K562 (cell line): Measurements from ENCODE around the gene AIG1. TPM values are rescaled to one million over a fixed set of nuclear protein-coding genes. Genes with fewer than 3 reads are reported as not detected.

Experiments used
- ATAC-seq: fragments of 200-7000 bp; cut with Tn5 transposase; 3 replicates; pipeline ENCODE4 v1.9.1; 2020; ENCODE audit warnings: moderate library complexity
- BruUV-seq: library from RNA; stranded (reverse); fragments of 400-500 nt; replicated peaks from 2 replicates; lab custom pipeline; 2021; lab: Mats Ljungman, UMichigan
- CTCF ChIA-PET: fragments of 300-600 bp; formaldehyde crosslinking; extraction: SDS; loops from one replicate; lab custom pipeline; 2021; ENCODE audit warnings: low intra/inter-chr PET ratio; lab: Yijun Ruan, JAX
- POLR2A ChIA-PET: fragments of 300-600, 350-650 bp; sonication (Branson Sonifier 250); formaldehyde crosslinking; extraction: SDS; loops from one replicate; lab custom pipeline; 2021; ENCODE audit warnings: antibody characterized with exemption, inconsistent platforms; lab: Yijun Ruan, JAX
- DNase-seq, 4 experiments: peaks; one replicate each; pipeline versions ENCODE4 v3.0.0 to v3.0.0-alpha.2; 2011 to 2018; ENCODE audit warnings: low spot score in 3 of 4, mixed read lengths in 3 of 4; ENCODE audit errors: extremely low read depth in 1 of 4
- FAIRE-seq: peaks from 2 replicates; lab custom pipeline; 2011; peaks lifted over from hg19 to GRCh38; lab: Jason Lieb, UNC
- H2AFZ ChIP-seq: 2 replicates; pipeline ENCODE4 v1.6.0; 2011; ENCODE audit warnings: low read depth, low read length, control low read depth, inconsistent platforms
- H3K27ac ChIP-seq: fragments of 200-600 bp; 3 replicates; pipeline ENCODE4 v1.8.0; 2011; ENCODE audit warnings: low read depth, mild to moderate bottlenecking, control low read depth, inconsistent platforms, low read length, moderate library complexity, mixed read lengths; ENCODE audit errors: extremely low read depth
- H3K27me3 ChIP-seq, 2 experiments: fragments of 300-600 bp in 1 of 2; 2 replicates in 1 of 2; 3 replicates in 1 of 2; pipeline versions ENCODE4 v1.6.0 to v1.8.0; 2011; ENCODE audit warnings: inconsistent platforms in 2 of 2, low read length in 2 of 2, mild to moderate bottlenecking in 1 of 2, mixed read lengths in 1 of 2, moderate library complexity in 1 of 2; ENCODE audit not compliant: control insufficient read depth in 2 of 2, insufficient read depth in 2 of 2
- H3K36me3 ChIP-seq: fragments of 300-600 bp; 3 replicates; pipeline ENCODE4 v1.8.0; 2011; ENCODE audit warnings: mild to moderate bottlenecking, low read length, inconsistent platforms; ENCODE audit not compliant: control insufficient read depth, insufficient read depth
- H3K4me1 ChIP-seq, 2 experiments: fragments of 200-600 bp in 1 of 2; replicated peaks in 1 of 2; 2 replicates in 1 of 2; 3 replicates in 1 of 2; pipeline versions ENCODE4 v1.5.1 to v1.8.0; 2011; ENCODE audit warnings: inconsistent platforms in 2 of 2, low read length in 2 of 2, mild to moderate bottlenecking in 1 of 2, mixed read lengths in 1 of 2, moderate library complexity in 1 of 2; ENCODE audit not compliant: control insufficient read depth in 2 of 2, insufficient read depth in 2 of 2
- H3K4me2 ChIP-seq: 2 replicates; pipeline ENCODE4 v1.6.1; 2011; ENCODE audit warnings: low read length, control low read depth, inconsistent platforms, mixed read lengths; ENCODE audit not compliant: insufficient read depth
- H3K4me3 ChIP-seq: fragments of 200-600 bp; sonication (generic), shearing (Covaris generic); 2 replicates; pipeline ENCODE4 v1.5.1; 2016; ENCODE audit warnings: control low read depth, inconsistent platforms
- H3K79me2 ChIP-seq: fragments of 200-600 bp; 3 replicates; pipeline ENCODE4 v1.8.0; 2011; ENCODE audit warnings: low read length, inconsistent platforms; ENCODE audit not compliant: control insufficient read depth, insufficient read depth
- H3K9ac ChIP-seq, 2 experiments: 2 replicates each; pipeline versions ENCODE4 v1.6.0 to v1.6.1; 2011; ENCODE audit warnings: low read depth in 2 of 2, low read length in 2 of 2, control low read depth in 1 of 2, inconsistent platforms in 1 of 2, mild to moderate bottlenecking in 1 of 2, mixed read lengths in 1 of 2; ENCODE audit not compliant: insufficient read depth in 1 of 2
- H3K9me1 ChIP-seq: one replicate; pipeline ENCODE4 v1.6.0; 2011; ENCODE audit warnings: inconsistent platforms, mild to moderate bottlenecking, low read length, moderate library complexity; ENCODE audit not compliant: control insufficient read depth, insufficient read depth
- H3K9me3 ChIP-seq: replicated peaks from 2 replicates; pipeline ENCODE4 v1.5.1; 2011; ENCODE audit warnings: low read depth, low read length, inconsistent platforms; ENCODE audit not compliant: control insufficient read depth, insufficient read depth
- H4K20me1 ChIP-seq: replicated peaks from 2 replicates; pipeline ENCODE4 v1.6.1; 2011; ENCODE audit warnings: low read length, inconsistent platforms, mixed read lengths; ENCODE audit not compliant: control insufficient read depth, insufficient read depth
- CBFB ChIP-seq: sonication (generic); formaldehyde crosslinking; IDR thresholded peaks from 2 replicates; pipeline ENCODE4 v1.4.0; 2020; ENCODE audit warnings: mild to moderate bottlenecking, missing genetic modification reagents
- DPF2 ChIP-seq: fragments of 450-650 bp; IDR thresholded peaks from 2 replicates; pipeline ENCODE4 v1.6.1; 2016
- FOXO4 ChIP-seq: fragments of 450-650 bp; formaldehyde crosslinking; IDR thresholded peaks from 2 replicates; pipeline ENCODE4 v1.4.0; 2020; ENCODE audit warnings: mild to moderate bottlenecking, moderate library complexity
- GABPB1 ChIP-seq: sonication (generic); formaldehyde crosslinking; IDR thresholded peaks from 2 replicates; pipeline ENCODE4 v1.8.0; 2022; ENCODE audit warnings: mild to moderate bottlenecking, missing genetic modification reagents
- IRF2 ChIP-seq: sonication (generic); formaldehyde crosslinking; IDR thresholded peaks from 2 replicates; pipeline ENCODE4 v1.8.1; 2022; ENCODE audit warnings: mild to moderate bottlenecking, missing genetic modification reagents
- MAFF ChIP-seq: IDR thresholded peaks from 2 replicates; pipeline ENCODE4 v1.6.1; 2012; ENCODE audit warnings: low read length, improper control_type of control experiment
- NFE2 ChIP-seq: IDR thresholded peaks from 2 replicates; pipeline ENCODE4 v1.6.1; 2014; ENCODE audit warnings: antibody characterized with exemption, low read depth
- PTRF ChIP-seq: fragments of 450-650 bp; IDR thresholded peaks from 2 replicates; pipeline ENCODE4 v1.6.1; 2016; ENCODE audit warnings: mild to moderate bottlenecking, missing genetic modification characterization, missing compliant biosample characterization
- RBBP5 ChIP-seq: fragments of 200-600 bp; sonication (generic); IDR thresholded peaks from 2 replicates; pipeline ENCODE4 v1.6.1; 2012; ENCODE audit warnings: borderline replicate concordance, mild to moderate bottlenecking, low read length, control low read depth, inconsistent platforms; ENCODE audit not compliant: insufficient read depth, poor library complexity, severe bottlenecking
- RNF2 ChIP-seq: sonication (generic); IDR thresholded peaks from 2 replicates; pipeline ENCODE4 v1.6.1; 2016
- RNF219 ChIP-seq: fragments of 250-450 bp; sonication (Bioruptor Pico); IDR thresholded peaks from 2 replicates; pipeline ENCODE4 v1.5.0; 2022; ENCODE audit warnings: mild to moderate bottlenecking
- SIRT6 ChIP-seq: IDR thresholded peaks from one replicate; pipeline ENCODE4 v1.6.1; 2012; ENCODE audit warnings: low read depth, mild to moderate bottlenecking, control low read depth, inconsistent platforms, low read length, moderate library complexity
- ZNF282 ChIP-seq: sonication (generic); formaldehyde crosslinking; IDR thresholded peaks from 2 replicates; pipeline ENCODE4 v1.8.1; 2023; ENCODE audit warnings: missing genetic modification reagents
- ZNF324 ChIP-seq: fragments of 250-450 bp; sonication (Bioruptor Pico); IDR thresholded peaks from 2 replicates; pipeline ENCODE4 v1.4.0; 2020; ENCODE audit warnings: mild to moderate bottlenecking
- WGBS: fragments of 100-300 bp; shearing (Covaris generic); methylation state at CpG from one replicate; pipeline ENCODE4 v1.1.6; 2016; ENCODE audit warnings: low coverage, mixed read lengths; ENCODE audit not compliant: insufficient coverage; ENCODE audit errors: missing lambda C conversion rate; 5-methylcytosine and 5-hydroxymethylcytosine counted together
- in situ Hi-C: fragments of 300-500 bp; cut with MboI; formaldehyde crosslinking; loops from 4 replicates; pipeline ENCODE4 v1.15.0; 2018; ENCODE audit warnings: inconsistent platforms, mixed read lengths
- intact Hi-C: fragments of 100-400 bp; cut with micrococcal nuclease; formaldehyde crosslinking; loops from 2 replicates; pipeline ENCODE4 v1.14.2; 2022
- polyA plus RNA-seq, 8 experiments: library from polyadenylated mRNA; depleted of rRNA in 4 of 8; stranded (reverse) in 5 of 8; unstranded in 3 of 8; fragments of >200 nt; fragmentation: Nextera tagmentation in 2 of 8; fragmentation: Illumina TruSeq in 1 of 8; extraction: Ambion mirVana in 2 of 8; extraction: Trizol in 1 of 8; gene quantifications; 2 replicates each; pipeline versions ENCODE4 v1.2.1 to v1.2.3, GENCODE V29; 2011 to 2014; ENCODE audit warnings: inconsistent platforms in 1 of 8, missing spikeins in 1 of 8
- total RNA-seq, 7 experiments: library from RNA; depleted of rRNA in 6 of 7; stranded (reverse); fragments of >200 nt in 6 of 7; fragmentation: Illumina TruSeq in 2 of 7; extraction: Trizol in 2 of 7; gene quantifications; 2 replicates each; pipeline versions ENCODE4 v1.2.1 to v1.2.3, GENCODE V29; 2011 to 2021; ENCODE audit warnings: low replicate concordance in 1 of 7

The AIG1 gene
- total and polyA plus RNA-seq, 9 of the 15 experiments (the other 6 are each of a cell fraction or from before 2014, with no cell fraction given) = 74.8 to 333 (median 127) TPM

- ChIA-PET CTCF (no interaction called here), POLR2A (interaction anchor here (0.6 kb wide), 1 partner anchor 34 kb away, joined by 3 read pairs; no protein-coding TSS in a partner anchor)
- 63% methylated on average over 1 of the region's 1 CpG for WGBS
- Histone ChIP-seq H3K4me1 (no peaks in the 10 kb centered on the region), H2AFZ (no peak overlapping the region), H3K27me3 (no peaks in the 10 kb centered on the region)
- no peak for TF ChIP-seq RBBP5
- no peak for TF ChIP-seq IRF2 (CRISPR knock-in tag)
- TF ChIP-seq, all 486 proteins: peak for 0
- in situ Hi-C loops = no loop called here
- Histone ChIP-seq H3K36me3 (peaks cover 13% of the 10 kb centered on the region; the same call in 1 of the 3 replicates), H3K4me2 (no peak overlapping the region), H4K20me1 (no peaks in the 10 kb centered on the region), H3K27ac (no peak overlapping the region), H3K9ac (no peak overlapping the region), H3K9me3 (no peaks in the 10 kb centered on the region), H3K4me3 (no peak overlapping the region), H3K9me1 (no peaks in the 10 kb centered on the region), H3K79me2 (no peaks in the 10 kb centered on the region)
- no peak for ATAC-seq
- no peak for DNase-seq
- no TSS peak for BruUV-seq
- intact Hi-C loops = no loop called here
- no peak for FAIRE-seq
Measured at GRCh38 chr6:143150281-143150680, 89.6 kb downstream of the AIG1 start.

GRCh38 chr6:143151381-143151780 is 90.7 kb downstream of the AIG1 start:
- in situ Hi-C loops = no loop called here
- intact Hi-C loops = no loop called here

More at GRCh38 chr6:143151381-143151780, 90.7 kb downstream of the AIG1 start:
- Histone ChIP-seq H3K9me1 (no peaks in the 10 kb centered on the region), H3K4me2 (no peak overlapping the region), H4K20me1 (no peaks in the 10 kb centered on the region), H3K9me3 (no peaks in the 10 kb centered on the region), H3K27ac (no peak overlapping the region), H3K79me2 (no peaks in the 10 kb centered on the region), H3K36me3 (peaks cover 13% of the 10 kb centered on the region; the same call in 1 of the 3 replicates), H3K4me3 (no peak overlapping the region), H2AFZ (no peak overlapping the region), H3K9ac (no peak overlapping the region), H3K27me3 (no peaks in the 10 kb centered on the region), H3K4me1 (no peaks in the 10 kb centered on the region)
- BruUV-seq = no TSS peak
- ATAC-seq (no peak), DNase-seq (no peak), FAIRE-seq (no peak)
- CTCF ChIA-PET = interaction anchor here (0.8 kb wide), 1 partner anchor 15 kb away, joined by 3 read pairs; no protein-coding TSS in a partner anchor
- TF ChIP-seq RNF219 (CRISPR knock-in tag) = no peak
- TF ChIP-seq MAFF = no peak
- no peak for TF ChIP-seq NFE2
- no peak for TF ChIP-seq RNF2
- no peak for TF ChIP-seq PTRF (tag)
- TF ChIP-seq SIRT6 = no peak
- no peak for TF ChIP-seq GABPB1 (CRISPR knock-in tag)
- TF ChIP-seq ZNF324 (CRISPR knock-in tag) = no peak
- TF ChIP-seq ZNF282 (CRISPR knock-in tag) = no peak
- TF ChIP-seq CBFB (CRISPR knock-in tag) = no peak
- no peak for TF ChIP-seq DPF2
- no peak for TF ChIP-seq FOXO4 (CRISPR knock-in tag)
- 63% methylated on average over 3 of the region's 3 CpGs for WGBS
- POLR2A ChIA-PET = no interaction called here
